Sigmoid colon (tissue), 7 donors: Measurements from ENCODE around the gene HK2. TPM values are rescaled to one million over a fixed set of nuclear protein-coding genes. Genes with fewer than 3 reads are reported as not detected.

ENCODE experiments used
- DNase-seq: peaks from one replicate; pipeline ENCODE4 v3.0.0-alpha.2; 2019
- H3K27ac ChIP-seq, 4 donors: fragments of 200-600 bp; sonication (generic); one replicate each; pipeline ENCODE4 v1.5.1; 2016 to 2019; ENCODE audit warnings: mild to moderate bottlenecking in 1 of 4
- H3K27me3 ChIP-seq, 3 donors: fragments of 200-600 bp; sonication (generic); one replicate each; pipeline ENCODE4 v1.5.1; 2019; ENCODE audit warnings: mild to moderate bottlenecking in 1 of 3
- H3K36me3 ChIP-seq, 4 donors: fragments of 200-600 bp; sonication (generic); one replicate each; pipeline ENCODE4 v1.5.1; 2016 to 2019
- H3K4me1 ChIP-seq, 4 donors: fragments of 200-600 bp; sonication (generic); one replicate each; pipeline ENCODE4 v1.5.1; 2017 to 2019
- H3K4me3 ChIP-seq, 4 donors: fragments of 200-600 bp; sonication (generic); one replicate each; pipeline ENCODE4 v1.5.1; 2017 to 2019; ENCODE audit warnings: mild to moderate bottlenecking in 2 of 4, moderate library complexity in 1 of 4
- H3K9me3 ChIP-seq, 4 donors: fragments of 200-600 bp in 3 of 4; sonication (generic) in 3 of 4; one replicate each; pipeline versions ENCODE4 v1.5.1 to v1.6.1; 2013 to 2019
- EP300 ChIP-seq, 4 donors: sonication (generic); formaldehyde crosslinking; IDR thresholded peaks; one replicate each; pipeline ENCODE4 v1.6.1; 2017; ENCODE audit warnings: antibody characterized with exemption in 4 of 4
- POLR2A ChIP-seq, 2 donors: fragments of 450-650 bp; IDR thresholded peaks; one replicate each; pipeline ENCODE4 v1.6.1; 2016; ENCODE audit warnings: antibody characterized with exemption in 2 of 2, mild to moderate bottlenecking in 2 of 2, moderate library complexity in 2 of 2
- POLR2AphosphoS5 ChIP-seq, 4 donors: sonication (generic); formaldehyde crosslinking; IDR thresholded peaks; one replicate each; pipeline ENCODE4 v1.6.1; 2017; ENCODE audit warnings: antibody characterized with exemption in 4 of 4
- WGBS, 2 donors: extraction: QIAGEN DNeasy Blood & Tissue Kit; methylation state at CpG; one replicate each; pipeline ENCODE4 v1.1.7; 2013; 5-methylcytosine and 5-hydroxymethylcytosine counted together
- intact Hi-C: fragments of 100-400 bp; cut with DNase I; formaldehyde crosslinking; loops from one replicate; pipeline ENCODE4 v1.15.1; 2023
- polyA plus RNA-seq, 3 donors: library from polyadenylated mRNA; stranded (reverse); fragments of 200-250 nt; gene quantifications; one replicate each; pipeline ENCODE4 v1.2.3, GENCODE V29; 2013
- total RNA-seq, 4 donors: library from RNA; depleted of rRNA; stranded (reverse); fragments of >200 nt; gene quantifications; one replicate each; pipeline ENCODE4 v1.1.0, GENCODE V29; 2016
- TF ChIP-seq, protein P1 (sequence below), 4 experiments: fragments of 450-650 bp in 3 of 4; fragments of 200-600 bp in 1 of 4; IDR thresholded peaks; one replicate each; pipeline ENCODE4 v1.5.1; 2016 to 2019; ENCODE audit warnings: antibody characterized with exemption in 4 of 4, mild to moderate bottlenecking in 3 of 4, moderate library complexity in 2 of 4
- donor health status: healthy with polysubstance abuse.
- donor health status: Bipolar disorder and iron deficiency.
- donor health status: healthy.

Gene HK2
- total and polyA plus RNA-seq, 7 donors: 1.3 to 118 (median 1.9) TPM

DNA sequence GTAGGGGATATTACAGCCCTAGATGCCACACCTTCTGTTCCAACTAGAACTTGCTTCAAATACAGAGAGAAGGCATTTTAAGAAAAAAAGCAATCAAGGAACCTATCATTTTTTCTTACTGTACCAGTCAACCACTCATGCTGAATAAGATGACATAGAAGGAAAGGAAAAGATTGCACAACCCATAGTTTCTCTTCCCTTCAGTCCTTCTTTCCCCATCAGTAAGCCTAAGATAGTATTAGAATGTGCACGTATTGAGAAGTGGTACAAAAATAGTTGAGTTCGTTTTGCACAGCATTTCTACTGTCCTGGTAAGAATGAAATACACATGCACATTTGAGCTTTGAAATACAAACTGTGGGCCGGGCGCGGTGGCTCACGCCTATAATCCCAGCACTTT, 27.0 kb upstream of the HK2 start:
- intact Hi-C loops: no loop called here
- H3K27ac ChIP-seq: no peak overlapping the region
- 78 to 90% methylated on average over 6 of the region's 6 CpGs for WGBS, 2 donors

DNA sequence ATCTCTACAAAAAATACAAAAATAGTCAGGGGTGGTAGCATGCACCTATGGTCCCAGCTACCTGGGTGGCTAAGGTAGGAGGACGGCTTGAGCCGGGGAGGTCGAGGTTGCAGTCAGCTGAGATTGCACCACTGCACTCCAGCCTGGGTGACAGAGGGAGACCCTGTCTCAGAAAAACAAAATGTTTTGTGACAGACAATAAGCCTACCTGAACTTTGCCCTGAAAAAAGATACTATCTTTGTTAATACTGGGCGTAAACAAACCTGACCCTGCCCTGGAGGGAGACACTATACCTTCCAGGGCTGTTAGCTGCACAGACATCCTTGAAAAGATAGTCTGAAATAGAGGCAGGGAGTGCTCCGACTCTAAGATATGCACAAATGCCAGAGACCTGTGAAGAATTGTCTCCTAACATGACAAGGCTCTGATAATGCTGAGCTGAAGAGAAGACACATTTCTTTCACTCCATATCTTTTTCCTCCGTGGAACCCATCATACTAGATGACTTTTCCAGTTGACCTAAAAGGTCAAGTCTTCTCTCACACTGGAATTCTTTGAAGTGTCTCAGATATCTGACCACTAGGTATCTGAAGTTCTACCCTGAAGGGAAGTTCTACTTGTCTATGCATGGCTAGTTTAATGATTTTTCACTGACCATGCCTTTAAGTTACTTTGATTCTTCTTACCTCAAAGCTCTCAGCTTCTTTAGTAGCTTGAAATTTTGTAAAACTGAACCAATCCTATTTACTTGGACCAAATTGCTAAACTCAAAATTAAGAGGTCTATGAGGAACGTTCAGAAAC, 20.9 kb upstream of the HK2 start:
- no peak overlapping the region for H3K4me3 ChIP-seq
- H3K9me3 ChIP-seq: no peaks in the 10 kb centered on the region
- intact Hi-C loops: no loop called here
- 78 to 87% methylated on average over 7 of the region's 7 CpGs for WGBS, 2 donors
- TF ChIP-seq POLR2AphosphoS5 (IDR thresholded peaks at IDR 0.05) (no peak), POLR2A (IDR thresholded peaks at IDR 0.05) (no peak), EP300 (IDR thresholded peaks at IDR 0.05) (no peak)
- TF ChIP-seq, protein P1, sequence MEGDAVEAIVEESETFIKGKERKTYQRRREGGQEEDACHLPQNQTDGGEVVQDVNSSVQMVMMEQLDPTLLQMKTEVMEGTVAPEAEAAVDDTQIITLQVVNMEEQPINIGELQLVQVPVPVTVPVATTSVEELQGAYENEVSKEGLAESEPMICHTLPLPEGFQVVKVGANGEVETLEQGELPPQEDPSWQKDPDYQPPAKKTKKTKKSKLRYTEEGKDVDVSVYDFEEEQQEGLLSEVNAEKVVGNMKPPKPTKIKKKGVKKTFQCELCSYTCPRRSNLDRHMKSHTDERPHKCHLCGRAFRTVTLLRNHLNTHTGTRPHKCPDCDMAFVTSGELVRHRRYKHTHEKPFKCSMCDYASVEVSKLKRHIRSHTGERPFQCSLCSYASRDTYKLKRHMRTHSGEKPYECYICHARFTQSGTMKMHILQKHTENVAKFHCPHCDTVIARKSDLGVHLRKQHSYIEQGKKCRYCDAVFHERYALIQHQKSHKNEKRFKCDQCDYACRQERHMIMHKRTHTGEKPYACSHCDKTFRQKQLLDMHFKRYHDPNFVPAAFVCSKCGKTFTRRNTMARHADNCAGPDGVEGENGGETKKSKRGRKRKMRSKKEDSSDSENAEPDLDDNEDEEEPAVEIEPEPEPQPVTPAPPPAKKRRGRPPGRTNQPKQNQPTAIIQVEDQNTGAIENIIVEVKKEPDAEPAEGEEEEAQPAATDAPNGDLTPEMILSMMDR (IDR thresholded peaks at IDR 0.05): no peak
- H3K36me3 ChIP-seq: no peaks in the 10 kb centered on the region
- DNase-seq: no peak
- no peaks in the 10 kb centered on the region for H3K27me3 ChIP-seq
- no peaks in the 10 kb centered on the region for H3K4me1 ChIP-seq
- H3K27ac ChIP-seq: no peak overlapping the region

More for the DNA sequence above, 27.0 kb upstream of the HK2 start:
- no peak for DNase-seq
- H3K36me3 ChIP-seq: no peaks in the 10 kb centered on the region
- TF ChIP-seq, protein P1 (IDR thresholded peaks at IDR 0.05): no peak
- TF ChIP-seq POLR2A (IDR thresholded peaks at IDR 0.05) (no peak), EP300 (IDR thresholded peaks at IDR 0.05) (no peak), POLR2AphosphoS5 (IDR thresholded peaks at IDR 0.05) (no peak)
- no peaks in the 10 kb centered on the region for H3K27me3 ChIP-seq
- no peak overlapping the region for H3K4me3 ChIP-seq
- H3K4me1 ChIP-seq: no peaks in the 10 kb centered on the region
- H3K9me3 ChIP-seq: no peaks in the 10 kb centered on the region

DNA sequence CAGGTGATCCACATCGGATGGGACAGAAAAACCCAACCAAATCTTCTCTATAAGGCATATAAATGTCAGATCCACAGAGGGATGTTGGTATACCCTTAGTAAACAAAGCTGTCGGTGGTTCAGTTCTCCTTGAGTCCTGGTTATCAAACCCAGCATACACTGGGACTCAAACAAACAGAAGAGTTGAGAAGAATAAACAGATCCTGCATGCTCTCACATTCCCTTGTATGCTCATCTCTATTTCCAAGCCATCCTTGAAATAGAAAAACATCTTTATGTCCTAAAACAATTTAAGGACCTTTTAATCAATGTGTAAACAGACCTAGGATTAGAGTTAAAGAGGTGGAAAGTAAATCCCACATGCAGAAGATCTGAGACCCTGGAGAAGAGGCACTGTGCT, 19.8 kb upstream of the HK2 start:
- no peak for DNase-seq
- no peaks in the 10 kb centered on the region for H3K27me3 ChIP-seq
- H3K27ac ChIP-seq: no peak overlapping the region
- H3K4me1 ChIP-seq: no peaks in the 10 kb centered on the region
- H3K9me3 ChIP-seq: no peaks in the 10 kb centered on the region
- H3K36me3 ChIP-seq: no peaks in the 10 kb centered on the region
- H3K4me3 ChIP-seq: no peak overlapping the region
- TF ChIP-seq EP300 (IDR thresholded peaks at IDR 0.05): no peak
- TF ChIP-seq, protein P1 (IDR thresholded peaks at IDR 0.05): no peak
- no peak for TF ChIP-seq POLR2A (IDR thresholded peaks at IDR 0.05)
- TF ChIP-seq POLR2AphosphoS5 (IDR thresholded peaks at IDR 0.05): no peak
- intact Hi-C loops: no loop called here
- 76 to 85% methylated on average over 2 of the region's 2 CpGs for WGBS, 2 donors

DNA sequence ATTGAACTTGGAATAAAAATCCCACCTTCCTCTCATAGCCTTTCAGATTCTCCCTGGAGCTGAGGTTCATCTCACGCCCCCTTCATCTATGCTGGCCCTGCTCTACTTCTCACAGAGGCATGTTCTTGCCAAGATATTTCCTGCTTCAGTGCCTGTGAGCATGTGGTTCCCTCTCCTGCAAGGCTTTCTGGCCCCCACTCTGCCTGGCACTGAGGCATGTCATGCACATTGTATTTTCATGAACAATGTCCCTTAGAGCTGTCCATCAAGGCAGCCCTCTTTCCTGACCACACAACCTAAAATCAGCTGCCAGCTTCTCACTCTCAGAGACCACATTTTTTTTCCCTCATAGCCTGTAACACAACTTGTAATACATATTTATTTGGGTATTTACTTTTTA, 18.0 kb upstream of the HK2 start:
- Histone ChIP-seq H3K4me3 (no peak overlapping the region), H3K27ac (no peak overlapping the region), H3K27me3 (no peaks in the 10 kb centered on the region), H3K9me3 (no peaks in the 10 kb centered on the region), H3K36me3 (no peaks in the 10 kb centered on the region), H3K4me1 (no peaks in the 10 kb centered on the region)
- TF ChIP-seq, protein P1 (IDR thresholded peaks at IDR 0.05): no peak
- TF ChIP-seq POLR2A (IDR thresholded peaks at IDR 0.05) (no peak), POLR2AphosphoS5 (IDR thresholded peaks at IDR 0.05) (no peak), EP300 (IDR thresholded peaks at IDR 0.05) (no peak)
- intact Hi-C loops: no loop called here
- no peak for DNase-seq
- 88 to 90% methylated on average over 1 of the region's 1 CpG for WGBS, 2 donors
